ENCODE results near the gene HOXA5.
A peak's percentile ranks its signal among the peaks of the same experiment; 100 is the strongest.

HOXA5 gene

DNA sequence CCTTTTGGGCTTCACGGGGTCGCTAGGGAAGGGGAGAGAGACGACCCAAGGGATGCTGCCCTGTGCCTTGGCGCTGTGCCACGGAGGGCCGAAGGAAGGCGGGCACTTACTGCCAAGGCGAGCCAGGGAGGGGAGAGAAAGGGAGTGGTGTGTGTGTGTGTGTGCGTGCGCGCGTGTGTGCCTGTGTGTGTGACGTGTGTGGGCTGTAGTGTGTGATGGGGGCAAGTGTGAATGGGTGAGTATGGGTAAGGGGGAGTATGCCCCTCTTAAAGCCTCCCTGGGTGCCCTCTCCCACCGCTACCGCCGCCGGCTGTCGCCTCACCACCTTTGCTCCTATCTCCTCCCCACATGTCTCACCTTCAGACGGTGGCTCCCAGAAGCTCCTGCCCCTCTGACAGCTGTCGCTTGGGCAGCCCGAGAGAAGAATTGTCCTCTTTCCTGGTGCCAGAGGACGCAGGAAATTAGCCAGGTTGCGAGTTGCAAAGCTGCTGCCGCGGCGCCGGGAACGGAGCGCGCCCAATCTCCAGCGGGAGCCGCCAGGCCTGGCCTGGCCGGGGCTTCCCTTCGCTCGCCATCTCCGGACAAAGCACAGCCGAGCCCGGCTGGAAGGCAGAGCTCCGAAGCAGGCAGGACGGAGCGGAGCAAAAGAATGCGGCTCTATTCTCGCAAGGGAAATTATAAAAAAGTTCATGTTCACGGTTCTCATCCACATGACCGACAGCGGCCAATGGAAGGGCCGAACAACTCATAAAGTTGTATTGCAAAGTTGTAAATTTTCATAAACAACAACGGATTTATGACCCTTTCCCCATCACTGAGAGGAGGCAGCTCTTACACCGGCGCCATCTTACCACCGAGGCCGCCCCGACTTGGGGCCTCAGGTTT is 8.7 kb upstream of the HOXA5 start, which contains the start of gene HOXA3 (continued):
- TF ChIP-seq MYNN (tag by site-specific recombination; IDR thresholded peaks at IDR 0.05; ENCODE audit: borderline replicate concordance) (no peak), ZNF2 (tag by site-specific recombination; IDR thresholded peaks at IDR 0.05) (peak; percentile 38; the same call in 1 of the 2 replicates), OVOL3 (tag by site-specific recombination; IDR thresholded peaks at IDR 0.05) (no peak), KLF10 (tag by site-specific recombination; IDR thresholded peaks at IDR 0.05) (peak; percentile 10; the same call in 1 of the 2 replicates), ZNF146 (tag by site-specific recombination; IDR thresholded peaks at IDR 0.05) (no peak), SP2 (tag by site-specific recombination; IDR thresholded peaks at IDR 0.05) (peak; percentile 26), PRDM1 (tag by site-specific recombination; IDR thresholded peaks at IDR 0.05) (peak; percentile 91), ZBTB20 (tag by site-specific recombination; IDR thresholded peaks at IDR 0.05) (no peak; the same call in 1 of the 2 replicates), ZNF624 (tag by site-specific recombination; IDR thresholded peaks at IDR 0.05) (no peak), SP7 (tag by site-specific recombination; IDR thresholded peaks at IDR 0.05) (peak; percentile 56), REPIN1 (tag by site-specific recombination; IDR thresholded peaks at IDR 0.05; ENCODE audit: low read depth) (no peak), ZBTB1 (tag by site-specific recombination; IDR thresholded peaks at IDR 0.05) (no peak), ZNF426 (tag by site-specific recombination; IDR thresholded peaks at IDR 0.05) (peak; percentile 12; the same call in 1 of the 2 replicates), ZXDB (tag by site-specific recombination; IDR thresholded peaks at IDR 0.05) (no peak), ZNF837 (tag by site-specific recombination; IDR thresholded peaks at IDR 0.05) (no peak), ZNF658 (tag by site-specific recombination; IDR thresholded peaks at IDR 0.05) (no peak), ZNF510 (tag by site-specific recombination; IDR thresholded peaks at IDR 0.05; ENCODE audit: insufficient replicate concordance) (no peak), ZNF548 (tag by site-specific recombination; IDR thresholded peaks at IDR 0.05) (no peak), ZNF112 (tag by site-specific recombination; IDR thresholded peaks at IDR 0.05) (no peak), ZNF114 (tag by site-specific recombination; IDR thresholded peaks at IDR 0.05) (no peak), ZNF169 (tag by site-specific recombination; IDR thresholded peaks at IDR 0.05) (no peak), ZNF221 (tag by site-specific recombination; IDR thresholded peaks at IDR 0.05; ENCODE audit: borderline replicate concordance) (no peak), ZNF621 (tag by site-specific recombination; IDR thresholded peaks at IDR 0.05) (no peak), KLF9 (tag by site-specific recombination; IDR thresholded peaks at IDR 0.05; ENCODE audit: low read depth) (0 out of 2 replicates have a peak, but pooled peaks have one; percentile 27), ZNF549 (tag by site-specific recombination; IDR thresholded peaks at IDR 0.05) (no peak), ZNF660 (tag by site-specific recombination; IDR thresholded peaks at IDR 0.05) (no peak)
- TF ChIP-seq, protein P1, sequence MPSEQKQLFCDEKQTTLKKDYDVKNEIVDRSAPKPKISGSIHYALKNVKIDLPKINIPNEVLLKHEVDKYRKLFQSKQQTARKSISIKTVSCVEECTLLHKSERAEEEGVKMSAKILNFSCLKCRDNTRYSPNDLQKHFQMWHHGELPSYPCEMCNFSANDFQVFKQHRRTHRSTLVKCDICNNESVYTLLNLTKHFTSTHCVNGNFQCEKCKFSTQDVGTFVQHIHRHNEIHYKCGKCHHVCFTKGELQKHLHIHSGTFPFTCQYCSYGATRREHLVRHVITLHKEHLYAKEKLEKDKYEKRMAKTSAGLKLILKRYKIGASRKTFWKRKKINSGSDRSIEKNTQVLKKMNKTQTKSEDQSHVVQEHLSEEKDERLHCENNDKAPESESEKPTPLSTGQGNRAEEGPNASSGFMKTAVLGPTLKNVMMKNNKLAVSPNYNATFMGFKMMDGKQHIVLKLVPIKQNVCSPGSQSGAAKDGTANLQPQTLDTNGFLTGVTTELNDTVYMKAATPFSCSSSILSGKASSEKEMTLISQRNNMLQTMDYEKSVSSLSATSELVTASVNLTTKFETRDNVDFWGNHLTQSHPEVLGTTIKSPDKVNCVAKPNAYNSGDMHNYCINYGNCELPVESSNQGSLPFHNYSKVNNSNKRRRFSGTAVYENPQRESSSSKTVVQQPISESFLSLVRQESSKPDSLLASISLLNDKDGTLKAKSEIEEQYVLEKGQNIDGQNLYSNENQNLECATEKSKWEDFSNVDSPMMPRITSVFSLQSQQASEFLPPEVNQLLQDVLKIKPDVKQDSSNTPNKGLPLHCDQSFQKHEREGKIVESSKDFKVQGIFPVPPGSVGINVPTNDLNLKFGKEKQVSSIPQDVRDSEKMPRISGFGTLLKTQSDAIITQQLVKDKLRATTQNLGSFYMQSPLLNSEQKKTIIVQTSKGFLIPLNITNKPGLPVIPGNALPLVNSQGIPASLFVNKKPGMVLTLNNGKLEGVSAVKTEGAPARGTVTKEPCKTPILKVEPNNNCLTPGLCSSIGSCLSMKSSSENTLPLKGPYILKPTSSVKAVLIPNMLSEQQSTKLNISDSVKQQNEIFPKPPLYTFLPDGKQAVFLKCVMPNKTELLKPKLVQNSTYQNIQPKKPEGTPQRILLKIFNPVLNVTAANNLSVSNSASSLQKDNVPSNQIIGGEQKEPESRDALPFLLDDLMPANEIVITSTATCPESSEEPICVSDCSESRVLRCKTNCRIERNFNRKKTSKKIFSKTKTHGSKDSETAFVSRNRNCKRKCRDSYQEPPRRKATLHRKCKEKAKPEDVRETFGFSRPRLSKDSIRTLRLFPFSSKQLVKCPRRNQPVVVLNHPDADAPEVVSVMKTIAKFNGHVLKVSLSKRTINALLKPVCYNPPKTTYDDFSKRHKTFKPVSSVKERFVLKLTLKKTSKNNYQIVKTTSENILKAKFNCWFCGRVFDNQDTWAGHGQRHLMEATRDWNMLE (tag by site-specific recombination; conservative IDR thresholded peaks at IDR 0.05; ENCODE audit: low read depth): no peak
- TF ChIP-seq, protein P2, sequence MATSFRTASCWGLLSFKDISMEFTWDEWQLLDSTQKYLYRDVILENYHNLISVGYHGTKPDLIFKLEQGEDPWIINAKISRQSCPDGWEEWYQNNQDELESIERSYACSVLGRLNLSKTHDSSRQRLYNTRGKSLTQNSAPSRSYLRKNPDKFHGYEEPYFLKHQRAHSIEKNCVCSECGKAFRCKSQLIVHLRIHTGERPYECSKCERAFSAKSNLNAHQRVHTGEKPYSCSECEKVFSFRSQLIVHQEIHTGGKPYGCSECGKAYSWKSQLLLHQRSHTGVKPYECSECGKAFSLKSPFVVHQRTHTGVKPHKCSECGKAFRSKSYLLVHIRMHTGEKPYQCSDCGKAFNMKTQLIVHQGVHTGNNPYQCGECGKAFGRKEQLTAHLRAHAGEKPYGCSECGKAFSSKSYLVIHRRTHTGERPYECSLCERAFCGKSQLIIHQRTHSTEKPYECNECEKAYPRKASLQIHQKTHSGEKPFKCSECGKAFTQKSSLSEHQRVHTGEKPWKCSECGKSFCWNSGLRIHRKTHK (tag by site-specific recombination; IDR thresholded peaks at IDR 0.05): no peak
- TF ChIP-seq, protein P3, sequence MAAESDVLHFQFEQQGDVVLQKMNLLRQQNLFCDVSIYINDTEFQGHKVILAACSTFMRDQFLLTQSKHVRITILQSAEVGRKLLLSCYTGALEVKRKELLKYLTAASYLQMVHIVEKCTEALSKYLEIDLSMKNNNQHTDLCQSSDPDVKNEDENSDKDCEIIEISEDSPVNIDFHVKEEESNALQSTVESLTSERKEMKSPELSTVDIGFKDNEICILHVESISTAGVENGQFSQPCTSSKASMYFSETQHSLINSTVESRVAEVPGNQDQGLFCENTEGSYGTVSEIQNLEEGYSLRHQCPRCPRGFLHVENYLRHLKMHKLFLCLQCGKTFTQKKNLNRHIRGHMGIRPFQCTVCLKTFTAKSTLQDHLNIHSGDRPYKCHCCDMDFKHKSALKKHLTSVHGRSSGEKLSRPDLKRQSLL (tag by site-specific recombination; IDR thresholded peaks at IDR 0.05): no peak
- TF ChIP-seq, protein P4, sequence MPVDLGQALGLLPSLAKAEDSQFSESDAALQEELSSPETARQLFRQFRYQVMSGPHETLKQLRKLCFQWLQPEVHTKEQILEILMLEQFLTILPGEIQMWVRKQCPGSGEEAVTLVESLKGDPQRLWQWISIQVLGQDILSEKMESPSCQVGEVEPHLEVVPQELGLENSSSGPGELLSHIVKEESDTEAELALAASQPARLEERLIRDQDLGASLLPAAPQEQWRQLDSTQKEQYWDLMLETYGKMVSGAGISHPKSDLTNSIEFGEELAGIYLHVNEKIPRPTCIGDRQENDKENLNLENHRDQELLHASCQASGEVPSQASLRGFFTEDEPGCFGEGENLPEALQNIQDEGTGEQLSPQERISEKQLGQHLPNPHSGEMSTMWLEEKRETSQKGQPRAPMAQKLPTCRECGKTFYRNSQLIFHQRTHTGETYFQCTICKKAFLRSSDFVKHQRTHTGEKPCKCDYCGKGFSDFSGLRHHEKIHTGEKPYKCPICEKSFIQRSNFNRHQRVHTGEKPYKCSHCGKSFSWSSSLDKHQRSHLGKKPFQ (tag by site-specific recombination; IDR thresholded peaks at IDR 0.05): peak; percentile 99
- TF ChIP-seq, protein P5, sequence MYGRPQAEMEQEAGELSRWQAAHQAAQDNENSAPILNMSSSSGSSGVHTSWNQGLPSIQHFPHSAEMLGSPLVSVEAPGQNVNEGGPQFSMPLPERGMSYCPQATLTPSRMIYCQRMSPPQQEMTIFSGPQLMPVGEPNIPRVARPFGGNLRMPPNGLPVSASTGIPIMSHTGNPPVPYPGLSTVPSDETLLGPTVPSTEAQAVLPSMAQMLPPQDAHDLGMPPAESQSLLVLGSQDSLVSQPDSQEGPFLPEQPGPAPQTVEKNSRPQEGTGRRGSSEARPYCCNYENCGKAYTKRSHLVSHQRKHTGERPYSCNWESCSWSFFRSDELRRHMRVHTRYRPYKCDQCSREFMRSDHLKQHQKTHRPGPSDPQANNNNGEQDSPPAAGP (tag by site-specific recombination; IDR thresholded peaks at IDR 0.05): peak; percentile 64; the same call in 1 of the 2 replicates
